Measurements from ENCODE around the gene TPCN2.

Gene TPCN2

DNA sequence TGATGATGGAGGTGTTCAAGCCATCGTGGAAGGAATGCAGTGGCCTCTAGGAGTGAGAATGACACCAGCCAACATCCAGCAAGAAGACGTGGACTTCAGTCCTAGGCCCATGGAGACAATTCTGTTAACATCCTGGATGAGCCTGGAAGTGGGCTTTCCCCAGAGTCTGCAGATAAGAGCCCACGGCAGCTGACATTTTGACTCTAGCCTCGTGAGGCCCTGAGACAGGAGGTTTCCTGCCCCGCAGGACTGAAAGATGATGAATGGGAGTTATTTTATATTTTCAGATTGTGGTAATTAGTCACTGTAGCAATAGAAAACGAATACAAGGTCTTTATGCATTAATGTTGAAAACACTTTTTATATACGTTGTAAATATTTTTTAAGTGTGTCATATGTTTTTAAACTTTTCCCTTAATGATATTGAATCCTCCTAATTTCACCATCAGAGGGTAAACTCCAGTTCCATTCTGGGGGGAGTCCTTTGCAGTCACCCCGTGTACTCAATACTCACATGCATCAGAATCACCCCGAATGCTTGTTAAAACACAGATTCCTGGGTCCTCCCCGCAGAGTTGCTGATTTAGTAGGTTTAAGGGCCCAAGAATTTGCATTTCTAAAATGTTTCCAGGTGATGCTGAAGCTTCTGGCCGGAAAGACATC is 570 bp upstream of the TPCN2 start:
- TF ChIP-seq, protein P1, sequence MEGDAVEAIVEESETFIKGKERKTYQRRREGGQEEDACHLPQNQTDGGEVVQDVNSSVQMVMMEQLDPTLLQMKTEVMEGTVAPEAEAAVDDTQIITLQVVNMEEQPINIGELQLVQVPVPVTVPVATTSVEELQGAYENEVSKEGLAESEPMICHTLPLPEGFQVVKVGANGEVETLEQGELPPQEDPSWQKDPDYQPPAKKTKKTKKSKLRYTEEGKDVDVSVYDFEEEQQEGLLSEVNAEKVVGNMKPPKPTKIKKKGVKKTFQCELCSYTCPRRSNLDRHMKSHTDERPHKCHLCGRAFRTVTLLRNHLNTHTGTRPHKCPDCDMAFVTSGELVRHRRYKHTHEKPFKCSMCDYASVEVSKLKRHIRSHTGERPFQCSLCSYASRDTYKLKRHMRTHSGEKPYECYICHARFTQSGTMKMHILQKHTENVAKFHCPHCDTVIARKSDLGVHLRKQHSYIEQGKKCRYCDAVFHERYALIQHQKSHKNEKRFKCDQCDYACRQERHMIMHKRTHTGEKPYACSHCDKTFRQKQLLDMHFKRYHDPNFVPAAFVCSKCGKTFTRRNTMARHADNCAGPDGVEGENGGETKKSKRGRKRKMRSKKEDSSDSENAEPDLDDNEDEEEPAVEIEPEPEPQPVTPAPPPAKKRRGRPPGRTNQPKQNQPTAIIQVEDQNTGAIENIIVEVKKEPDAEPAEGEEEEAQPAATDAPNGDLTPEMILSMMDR (IDR thresholded peaks at IDR 0.05), result no peak
- peak overlapping the region; percentile 71 to 95 for H3K27ac ChIP-seq
- DNase-seq (ENCODE audit: low spot score), result no peak
- H3K4me3 ChIP-seq, result peak overlapping the region; percentile 96

DNA sequence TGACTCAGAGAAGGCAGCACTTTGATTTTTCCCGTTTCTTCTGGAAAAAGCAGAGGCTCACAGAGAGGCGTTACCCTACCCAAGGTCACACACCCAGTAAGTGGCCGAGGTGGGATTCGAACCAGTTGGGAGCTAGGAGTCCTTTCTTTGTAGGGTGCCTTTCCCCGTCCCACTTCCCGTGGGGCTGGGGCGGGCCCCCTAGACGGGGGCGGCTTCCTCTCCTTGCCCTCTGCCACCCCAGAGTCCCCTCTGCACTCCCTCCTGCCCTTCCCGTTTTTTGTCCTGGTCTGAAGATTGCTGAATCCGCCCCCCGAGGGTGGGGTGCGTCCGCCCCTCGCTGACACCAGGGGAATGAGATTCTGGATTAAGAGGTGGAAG is 747 bp downstream of the TPCN2 start:
- TF ChIP-seq, protein P1 (IDR thresholded peaks at IDR 0.05), result no peak
- peak overlapping the region; percentile 71 to 95 for H3K27ac ChIP-seq
- DNase-seq (ENCODE audit: low spot score), result no peak
- H3K4me3 ChIP-seq, result peak overlapping the region; percentile 96

DNA sequence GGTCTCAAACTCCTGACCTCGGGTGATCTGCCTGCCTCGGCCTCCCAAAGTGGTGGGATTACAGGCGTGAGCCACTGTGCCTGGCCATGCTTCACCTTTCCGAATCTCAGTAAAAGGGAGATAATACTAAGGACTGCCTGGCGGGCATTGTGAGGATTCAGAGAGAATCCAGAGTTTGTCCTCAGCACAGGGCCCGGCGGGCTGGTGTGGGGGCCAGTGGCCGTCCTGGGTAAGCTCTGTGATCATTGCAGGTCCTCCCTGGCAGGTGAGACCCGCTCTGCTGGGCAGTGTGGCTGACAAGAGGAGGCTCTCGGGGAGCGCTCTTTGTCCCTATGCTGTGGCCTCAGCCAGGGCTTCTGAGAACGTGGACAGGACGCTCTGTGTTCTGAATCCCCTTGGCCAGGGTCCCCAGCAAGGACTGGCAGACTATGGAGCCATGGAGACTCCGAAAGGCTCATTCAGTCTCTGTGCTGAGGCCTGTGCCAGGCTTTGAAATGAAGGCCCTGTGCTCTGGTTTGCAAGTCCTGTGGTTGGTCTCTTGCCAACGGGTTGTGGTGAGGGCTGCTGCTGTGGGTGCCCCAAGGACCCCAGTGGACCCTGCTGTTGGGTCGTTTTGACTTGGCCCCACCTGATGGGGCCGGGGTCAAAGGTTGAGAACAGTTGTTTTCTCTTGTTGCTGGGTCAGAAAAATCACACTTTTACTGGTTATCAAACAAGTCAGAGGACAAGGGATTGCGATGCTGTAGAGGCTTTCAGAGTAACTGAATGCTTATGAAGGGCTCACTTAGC is 2.1 kb downstream of the TPCN2 start:
- DNase-seq (ENCODE audit: low spot score), result no peak
- TF ChIP-seq, protein P1 (IDR thresholded peaks at IDR 0.05), result no peak
- Histone ChIP-seq H3K4me3 (peak overlapping the region; percentile 21), H3K27ac (peak overlapping the region in 1 of 2 donors; percentile 95)

DNA sequence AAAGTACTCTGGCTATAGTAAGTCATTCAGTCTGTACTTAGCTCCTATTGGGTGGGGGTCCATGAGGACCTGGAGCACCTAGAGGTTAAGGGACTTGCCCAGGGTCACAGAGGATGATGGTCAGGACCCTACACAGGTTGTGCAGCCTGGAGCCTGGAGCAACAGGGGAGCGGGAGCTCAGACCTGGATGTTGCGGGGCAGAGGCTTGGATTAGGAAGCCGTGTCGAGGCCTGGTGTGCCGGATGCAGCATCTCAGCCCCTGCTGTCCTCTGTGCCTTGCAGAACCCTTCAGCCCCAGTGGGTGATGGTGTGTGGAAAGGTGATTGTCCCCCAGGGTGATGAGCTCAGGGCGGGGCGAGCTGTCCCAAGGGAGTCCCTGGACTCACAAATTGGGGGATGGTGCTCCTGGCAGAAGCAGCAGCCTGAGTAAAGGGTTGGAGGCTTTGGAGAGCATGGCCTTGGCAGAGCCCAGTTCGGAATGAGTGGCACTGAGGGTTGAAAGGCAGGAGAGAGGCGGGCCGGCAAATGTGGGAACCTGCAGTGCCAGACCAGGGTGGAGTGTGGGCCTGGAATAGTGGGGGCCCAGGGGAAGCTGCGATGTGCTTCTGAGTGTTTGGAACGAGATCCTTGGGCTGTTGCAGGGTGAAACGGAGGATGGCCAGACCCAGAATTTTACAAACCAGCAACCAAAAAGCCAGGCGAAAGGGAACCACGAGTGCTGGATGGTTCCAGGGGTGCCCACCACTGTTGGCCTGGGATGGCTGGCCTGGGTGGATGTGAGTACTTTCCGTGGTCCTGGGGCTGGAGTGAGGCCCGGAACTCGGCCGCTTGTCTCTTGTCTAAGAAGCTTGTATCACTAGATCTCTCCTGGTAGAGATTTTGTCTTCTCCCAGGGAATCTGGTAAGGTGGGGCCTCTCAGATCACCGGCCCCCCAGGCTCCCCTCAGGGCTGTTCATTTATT is 2.9 kb downstream of the TPCN2 start:
- peak overlapping the region in 1 of 2 donors; percentile 17 for H3K27ac ChIP-seq
- H3K4me3 ChIP-seq, result no peak overlapping the region
- DNase-seq (ENCODE audit: low spot score), result no peak
- TF ChIP-seq, protein P1 (IDR thresholded peaks at IDR 0.05), result no peak

DNA sequence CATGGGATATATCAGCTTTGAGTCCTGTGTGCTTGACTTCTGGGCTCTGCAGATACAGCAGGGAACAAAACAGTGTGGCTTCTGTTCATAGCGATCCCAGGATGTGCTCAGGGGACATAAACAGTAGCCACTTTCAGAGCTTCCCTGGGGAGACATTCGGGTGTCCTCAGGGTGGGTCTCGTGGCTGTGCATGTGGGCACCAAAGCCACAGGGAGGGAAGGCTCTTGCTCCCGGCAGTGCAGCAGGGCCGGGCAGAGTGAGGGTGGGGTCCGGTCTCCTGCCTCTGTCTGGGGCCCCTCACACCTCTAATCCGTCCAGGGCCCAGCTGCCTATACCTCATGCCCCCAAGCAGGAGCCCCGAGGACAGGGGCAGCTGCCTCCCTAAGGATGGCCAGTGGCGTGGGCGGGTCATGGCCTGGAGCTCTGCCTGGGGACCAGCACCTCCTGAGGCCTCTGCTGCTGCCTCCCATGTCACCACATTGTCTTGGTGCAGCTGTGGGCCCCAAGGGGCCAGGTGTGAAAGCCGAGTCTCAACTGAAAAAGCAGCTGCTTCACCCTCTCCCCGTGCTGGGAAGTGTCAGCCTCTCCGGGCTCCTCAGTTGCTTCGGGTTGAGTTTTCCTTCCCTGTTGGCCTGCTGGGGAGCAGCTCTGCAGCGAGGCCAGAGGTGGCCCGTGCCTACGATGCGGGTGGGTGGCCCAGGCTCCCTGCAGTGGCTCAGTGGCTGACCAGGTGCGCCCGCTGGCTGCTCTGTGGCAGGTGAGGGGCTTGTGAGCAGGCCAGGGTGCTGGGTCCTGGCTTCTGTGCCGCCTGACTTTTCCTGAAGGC is 3.8 kb downstream of the TPCN2 start:
- Histone ChIP-seq H3K4me3 (no peak overlapping the region), H3K27ac (peak overlapping the region in 1 of 2 donors; percentile 17)
- no peak for DNase-seq (ENCODE audit: low spot score)
- TF ChIP-seq, protein P1 (IDR thresholded peaks at IDR 0.05), result no peak

DNA sequence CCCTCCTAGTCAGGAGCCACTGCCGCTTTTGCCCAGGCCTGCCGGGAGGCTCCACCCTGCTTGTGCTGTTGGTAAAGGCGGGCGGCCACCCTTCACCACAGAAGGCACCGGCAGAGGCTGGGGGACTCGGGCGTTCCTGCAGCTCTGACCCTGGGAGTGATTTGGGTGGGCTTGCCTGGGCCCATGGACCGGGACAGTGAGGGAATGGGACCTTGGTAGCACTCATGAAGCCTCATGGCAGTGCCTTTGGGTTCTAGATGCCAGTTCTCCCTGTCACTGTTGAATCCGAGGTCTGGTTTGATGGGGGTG is 4.4 kb downstream of the TPCN2 start:
- Histone ChIP-seq H3K27ac (no peak overlapping the region), H3K4me3 (no peak overlapping the region)
- TF ChIP-seq, protein P1 (IDR thresholded peaks at IDR 0.05), result no peak
- no peak for DNase-seq (ENCODE audit: low spot score)

All from coronary artery (tissue), 2 donors.